ENCODE data around the gene NFIB.

Gene NFIB

DNA sequence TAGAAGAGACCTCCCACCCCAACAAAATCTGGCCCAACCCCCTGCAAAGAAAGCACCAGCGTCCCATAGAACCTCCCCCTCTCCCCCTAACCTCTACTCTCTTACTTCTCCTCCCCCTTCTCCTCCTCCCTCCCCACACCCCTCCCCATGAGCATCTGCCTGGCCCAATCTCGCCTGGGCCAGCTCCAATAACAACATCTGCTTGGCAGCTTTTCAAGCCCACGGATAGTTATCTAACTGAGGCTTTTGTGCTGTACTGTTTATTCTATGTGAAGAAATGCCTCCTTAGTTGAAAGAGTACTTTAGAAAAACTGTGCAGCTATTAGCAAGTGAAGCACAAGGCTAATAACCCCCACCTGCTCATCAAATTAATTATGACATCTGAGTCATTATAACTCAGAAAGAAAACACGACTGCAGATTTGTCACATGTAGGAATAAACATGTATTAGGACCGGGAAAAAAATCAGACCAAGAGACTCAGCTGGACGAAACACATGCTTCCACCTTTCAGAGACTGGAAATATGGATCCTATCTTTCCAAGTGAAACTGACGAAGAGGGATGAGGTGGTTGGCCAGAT is 42.8 kb downstream of the NFIB start:
- no peak for DNase-seq

DNA sequence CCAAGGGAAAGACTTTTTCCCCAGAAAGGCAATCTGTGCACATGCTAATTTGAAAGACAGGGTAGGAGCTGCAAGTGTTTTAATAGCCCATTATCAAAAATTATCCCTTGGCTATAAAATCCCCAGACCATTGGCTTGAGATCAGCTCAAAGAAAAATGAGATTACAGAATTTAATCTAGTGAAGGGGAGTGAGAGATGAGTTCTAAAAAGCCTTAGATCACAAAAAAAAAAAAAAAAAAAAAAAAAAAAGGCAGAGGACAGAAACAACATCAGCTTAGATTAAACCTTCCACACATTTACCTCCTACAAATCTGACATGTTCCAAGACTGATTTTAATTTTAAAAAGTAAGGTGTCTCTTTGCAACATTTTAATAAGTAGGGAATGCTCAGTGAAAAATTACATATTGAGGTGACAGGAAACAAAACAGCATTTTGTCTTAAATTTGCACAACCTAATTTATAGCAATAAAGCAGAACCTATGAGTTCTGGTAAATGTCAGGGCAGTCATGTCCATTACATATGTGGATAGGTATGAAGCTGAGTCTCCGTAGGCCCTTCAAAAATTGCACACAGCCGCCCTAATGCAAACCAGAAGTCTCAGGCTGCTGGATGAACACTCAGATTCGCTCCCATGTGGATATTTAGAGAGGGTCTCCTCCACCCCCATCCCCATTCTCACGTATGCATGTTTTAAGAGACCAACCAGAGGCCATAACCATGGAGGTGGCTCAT is 43.4 kb downstream of the NFIB start:
- no peak for DNase-seq

DNA sequence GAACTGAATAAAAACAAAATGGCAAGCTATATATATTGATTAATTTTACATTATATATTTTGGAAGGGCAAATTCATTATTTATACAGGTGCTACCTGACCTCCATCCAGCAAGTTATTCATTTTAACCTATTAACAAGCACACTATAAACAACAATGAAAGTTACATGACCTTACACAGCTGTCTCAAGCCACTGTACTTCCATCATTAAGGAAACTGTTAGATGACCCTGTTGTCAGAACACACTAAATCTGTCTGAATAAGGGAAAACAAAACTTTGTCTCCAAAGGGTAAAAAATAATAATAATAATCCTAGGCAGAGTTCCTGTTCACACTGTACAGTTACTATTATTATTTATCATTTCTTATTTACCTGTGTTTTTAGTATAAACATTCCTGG is 44.0 kb downstream of the NFIB start:
- no peak for DNase-seq

DNA sequence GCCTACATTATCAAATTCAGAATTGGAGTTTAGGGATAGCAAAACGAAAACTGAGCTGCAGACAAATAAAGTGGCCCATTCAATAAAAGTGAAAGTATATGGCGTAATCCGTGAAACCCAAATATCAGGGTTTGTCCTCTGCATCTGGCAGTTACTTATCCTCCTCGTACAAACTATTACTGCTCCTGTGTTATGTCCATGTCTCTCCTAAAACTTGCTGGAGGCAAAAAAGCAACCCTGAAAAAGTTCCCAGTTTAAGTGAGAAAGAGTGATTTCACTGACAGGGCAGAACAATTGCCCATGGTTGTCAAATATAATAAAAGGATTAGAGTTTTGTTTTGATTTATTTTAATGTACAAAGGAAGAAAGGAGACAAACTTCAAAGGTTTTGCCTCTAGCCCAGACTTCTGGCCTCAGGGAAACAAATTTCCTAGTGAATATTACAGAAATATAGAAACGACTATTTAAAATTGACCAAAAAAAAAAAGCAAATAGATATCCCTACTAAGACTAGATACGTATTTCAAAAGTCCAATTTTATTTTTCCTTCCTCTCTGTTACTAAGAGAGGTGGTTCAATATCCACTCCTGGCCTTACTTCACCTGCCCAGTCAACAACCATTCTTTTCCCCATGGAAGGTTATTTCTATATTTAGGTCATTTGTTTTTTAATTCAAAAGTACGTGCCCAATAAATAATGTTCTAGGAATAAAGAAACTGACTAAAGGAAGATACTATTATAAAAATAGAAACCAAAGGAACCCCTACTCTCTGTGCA is 50.0 kb downstream of the NFIB start:
- no peak for DNase-seq

DNA sequence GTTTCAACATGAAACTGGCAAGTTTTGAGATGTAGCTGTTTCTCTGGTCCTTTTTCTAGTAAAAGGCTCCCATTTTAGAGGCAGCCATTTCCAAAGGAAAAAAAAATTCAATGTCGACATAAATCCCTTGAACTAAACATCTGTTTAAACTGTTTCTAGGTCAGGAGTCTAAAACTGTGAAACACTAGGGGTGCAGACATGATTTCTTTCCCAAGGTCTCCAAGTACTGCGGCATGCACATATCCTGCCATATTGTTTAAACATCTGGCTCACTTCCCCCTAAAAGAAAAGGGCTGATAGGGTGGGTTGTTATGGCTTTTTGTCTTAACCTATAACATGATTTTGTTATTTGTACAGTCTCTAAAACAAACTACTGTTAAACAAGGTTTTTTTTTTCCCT is 51.1 kb downstream of the NFIB start:
- DNase-seq, result no peak

DNA sequence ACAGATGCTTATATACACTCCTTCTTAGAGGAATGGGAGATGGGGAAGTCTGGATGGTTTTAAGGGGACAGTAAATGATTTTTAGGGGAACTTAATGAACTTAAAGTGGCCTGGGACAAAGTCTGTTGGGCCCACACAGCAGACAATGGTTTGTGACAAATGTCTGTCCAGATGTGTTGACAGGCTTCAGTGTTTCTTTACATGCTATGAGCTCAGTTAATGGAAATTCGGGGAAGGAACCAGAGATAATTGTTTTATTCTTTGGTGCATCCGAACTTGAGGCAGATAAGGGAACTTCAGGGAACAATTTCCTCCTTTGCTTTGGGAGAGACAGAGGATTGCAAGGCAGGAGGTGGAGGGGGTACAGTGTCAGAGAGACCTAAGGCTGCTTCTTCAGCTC is 52.3 kb downstream of the NFIB start:
- no peak for DNase-seq

DNA sequence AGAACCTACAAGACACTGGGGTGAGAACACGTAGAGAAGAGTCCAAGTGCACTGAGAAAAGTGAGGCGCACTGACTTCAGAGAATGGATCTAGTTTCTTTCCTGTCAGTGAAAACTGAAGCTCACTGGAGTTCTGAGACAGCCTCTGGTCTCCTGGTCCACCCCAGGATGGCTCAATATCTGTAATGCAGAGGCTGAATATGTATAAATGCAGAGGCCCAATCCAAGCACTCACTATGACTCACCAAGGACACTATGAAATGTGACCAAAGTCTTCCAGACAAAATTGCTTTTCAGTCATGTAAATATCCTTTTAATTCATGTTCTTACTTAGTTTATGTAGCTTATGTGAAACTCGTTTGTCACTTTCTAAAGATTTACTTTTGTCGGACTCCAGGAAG is 53.8 kb downstream of the NFIB start:
- no peak for DNase-seq

DNA sequence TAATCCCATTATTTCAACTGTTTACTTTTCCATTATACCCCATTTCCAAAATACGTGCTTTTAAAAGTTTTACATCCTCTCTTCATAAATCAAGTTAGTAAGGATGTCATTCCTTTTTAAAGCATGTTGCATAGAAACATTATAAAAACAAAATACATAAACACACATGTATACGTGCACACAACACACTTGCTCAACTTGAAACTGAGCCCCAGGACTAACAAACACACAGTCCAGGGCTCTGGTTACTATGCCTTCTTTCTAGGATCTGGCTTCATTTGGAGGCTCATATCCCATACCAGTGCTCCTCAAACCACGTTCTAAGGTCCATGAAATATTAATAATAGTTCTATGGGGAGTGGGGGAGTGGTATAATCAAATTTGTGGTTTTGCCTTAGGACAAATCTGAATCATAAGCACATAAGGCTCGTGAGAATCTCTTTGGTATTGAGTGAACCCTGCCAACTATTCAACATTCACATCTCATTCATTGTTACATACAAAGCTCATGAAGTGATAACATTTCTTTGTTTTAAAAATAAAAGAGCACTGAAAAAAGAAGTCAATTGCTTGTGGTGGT is 55.2 kb downstream of the NFIB start:
- no peak for DNase-seq

DNA sequence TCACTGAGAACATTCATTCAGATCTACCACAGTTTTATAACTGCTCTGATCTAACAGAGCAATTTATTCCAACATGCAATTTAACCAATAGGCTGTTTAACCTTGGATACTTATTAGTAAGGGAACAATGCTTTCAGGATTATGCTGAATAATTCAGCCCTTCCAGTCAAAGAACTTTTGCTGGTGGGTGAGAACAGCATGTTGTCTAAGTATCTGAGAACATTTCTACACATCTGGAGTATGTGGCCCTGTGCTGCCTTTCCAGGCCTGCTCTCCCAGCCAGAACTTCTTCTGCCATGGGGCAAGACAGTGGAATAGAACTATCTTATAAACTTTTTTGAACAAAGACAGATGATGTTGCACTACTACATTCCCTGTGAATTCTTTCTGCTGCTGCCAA is 55.8 kb downstream of the NFIB start:
- no peak for DNase-seq

DNA sequence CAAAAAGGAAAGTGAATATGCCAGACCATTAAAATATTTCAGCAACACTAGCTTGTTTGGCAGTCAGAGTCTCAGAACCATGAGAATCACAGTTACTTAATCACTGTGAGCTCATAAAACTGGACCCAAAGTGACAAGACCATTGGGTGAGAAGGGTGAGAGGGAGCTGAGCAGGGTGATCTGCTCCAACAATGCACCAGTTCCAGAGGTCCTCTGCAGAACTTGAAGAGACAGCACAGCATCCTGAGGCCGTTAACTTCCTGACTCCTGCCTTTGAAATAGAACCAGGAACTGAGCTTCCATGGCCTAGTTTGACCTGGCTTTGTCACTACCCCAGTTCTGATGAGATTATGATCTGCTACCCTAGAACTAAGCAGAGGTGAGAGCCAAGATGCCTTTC is 57.4 kb downstream of the NFIB start:
- no peak for DNase-seq

DNA sequence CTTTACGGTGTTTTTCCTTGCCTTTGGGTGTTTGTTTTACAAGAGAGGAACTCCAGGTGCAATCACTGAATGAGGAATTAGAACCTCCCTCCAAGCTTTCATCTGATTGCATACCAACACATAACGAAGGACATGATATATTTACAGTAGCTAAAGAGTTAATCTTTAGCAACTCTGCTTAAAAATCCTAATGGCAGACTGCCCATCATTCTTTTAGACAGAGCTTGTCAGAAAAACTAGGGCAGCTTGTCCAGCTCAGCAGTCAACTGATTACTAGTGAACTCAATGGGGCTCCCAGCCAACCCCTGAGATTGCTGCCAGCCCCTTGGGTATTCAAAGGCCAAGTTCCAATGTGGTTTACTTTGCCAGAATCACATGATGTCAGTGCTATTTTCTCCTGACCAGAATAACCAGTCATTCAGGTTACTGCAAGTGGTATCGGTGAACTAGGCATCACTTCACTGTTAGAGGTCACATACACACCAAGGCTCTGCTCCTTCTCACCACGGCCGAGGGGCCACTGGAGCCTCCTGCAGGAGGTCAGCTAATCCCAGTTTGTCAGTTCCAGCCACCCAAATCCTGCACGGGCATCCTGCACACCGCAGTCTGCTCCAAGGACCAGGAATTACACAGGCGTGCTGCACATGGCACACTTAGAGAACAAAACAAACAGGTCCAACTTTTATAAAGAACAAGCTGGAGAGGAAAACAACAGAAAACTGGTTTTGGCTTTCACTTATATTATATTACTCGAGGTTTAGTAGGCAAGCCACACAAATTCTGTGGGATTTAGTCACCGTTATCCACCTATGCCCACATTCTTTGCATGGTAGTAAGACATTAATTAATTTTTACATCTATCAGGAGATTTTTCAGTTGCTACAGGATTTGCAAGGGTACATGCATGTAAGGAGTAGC is 62.5 kb downstream of the NFIB start:
- DNase-seq, result no peak

DNA sequence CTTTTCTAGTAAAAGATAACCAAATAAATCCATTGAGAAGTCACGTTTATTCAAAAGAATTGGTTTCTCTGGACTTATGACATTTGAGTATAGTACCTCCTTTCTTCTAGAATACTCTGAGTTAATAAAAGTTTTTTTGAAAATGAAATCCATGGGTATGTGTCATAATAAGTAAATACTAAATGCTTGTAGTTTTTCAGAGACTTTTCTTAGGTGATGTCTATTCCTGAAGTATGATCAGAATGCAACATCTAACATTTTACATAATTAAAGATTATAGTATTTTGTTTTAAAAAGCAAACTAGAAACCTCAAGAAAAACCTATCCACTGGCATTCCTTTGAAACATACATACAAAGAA is 63.2 kb downstream of the NFIB start:
- no peak for DNase-seq

DNA sequence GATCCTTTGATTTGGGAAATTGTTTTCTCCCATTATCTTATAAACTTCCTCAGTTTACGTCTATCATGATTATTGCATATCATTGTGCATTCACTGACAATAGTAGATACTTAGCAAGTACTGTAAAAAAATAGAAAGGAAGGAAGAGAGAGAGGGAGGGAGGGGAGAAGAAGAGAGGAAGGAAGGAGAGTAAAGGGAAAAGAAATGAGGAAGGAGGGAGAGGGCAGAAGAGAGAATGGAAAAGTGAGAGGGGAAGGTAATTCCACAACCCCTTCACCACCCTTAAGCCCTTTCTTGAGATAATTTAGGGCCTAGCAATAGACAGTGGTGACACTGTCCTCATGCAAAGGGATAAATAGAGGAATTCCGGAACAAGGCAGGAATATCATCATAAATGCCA is 64.4 kb downstream of the NFIB start:
- no peak for DNase-seq

DNA sequence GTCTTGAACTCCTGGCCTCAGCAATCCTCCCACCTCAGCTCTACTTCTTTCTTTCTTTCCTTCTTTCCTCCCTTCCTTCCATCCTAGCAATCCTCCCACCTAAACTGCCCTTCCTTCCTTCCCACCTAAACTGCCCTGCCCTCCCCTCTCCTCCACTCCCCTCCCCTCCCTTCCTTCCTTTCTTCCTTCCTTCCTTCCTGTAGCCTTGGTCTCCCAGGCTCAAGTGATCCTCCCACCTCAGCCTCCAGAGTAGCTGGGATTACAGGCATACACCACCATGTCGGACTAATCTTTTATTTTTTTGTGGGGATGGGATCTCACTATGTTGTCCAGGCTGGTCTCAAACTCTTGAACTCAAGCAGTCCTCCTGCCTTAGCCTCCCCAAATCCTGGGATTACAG is 65.8 kb downstream of the NFIB start:
- no peak for DNase-seq

DNA sequence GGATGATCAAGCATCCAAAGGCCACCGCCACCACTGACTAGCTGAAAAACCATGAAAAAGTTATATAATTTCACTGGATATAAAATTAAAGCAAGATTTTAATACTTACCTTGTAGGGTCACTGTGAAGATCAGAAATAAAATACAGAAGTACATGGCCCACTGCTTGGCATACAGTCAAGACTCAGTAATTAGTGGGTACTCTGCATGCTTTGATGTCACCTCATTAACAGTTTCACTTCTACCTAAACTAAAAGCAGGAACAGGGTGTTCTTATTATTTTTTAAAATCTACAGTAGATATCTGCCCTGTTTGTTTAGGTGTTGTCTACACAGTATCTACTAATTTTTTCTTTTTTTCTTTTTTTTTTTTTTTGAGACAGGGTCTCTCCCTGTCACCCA is 66.4 kb downstream of the NFIB start:
- DNase-seq, result no peak

DNA sequence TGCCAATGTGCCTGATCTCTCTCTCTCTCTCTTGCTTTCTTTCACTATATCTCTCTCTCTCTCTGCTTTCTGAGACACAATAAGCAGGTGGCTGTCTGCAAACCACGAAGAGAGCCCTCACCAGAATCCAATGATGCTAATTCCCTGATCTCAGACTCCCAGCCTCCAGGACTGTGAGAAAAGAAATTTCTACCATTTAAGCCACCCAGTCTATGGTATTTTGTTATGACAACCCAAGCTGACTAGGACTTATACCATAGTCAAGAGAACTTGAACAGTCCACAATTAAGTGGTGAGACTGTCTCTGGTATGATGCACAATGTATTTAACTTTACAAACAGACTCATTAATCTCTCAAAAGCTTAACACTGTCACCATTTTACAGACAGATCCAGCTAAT is 67.0 kb downstream of the NFIB start:
- no peak for DNase-seq

DNA sequence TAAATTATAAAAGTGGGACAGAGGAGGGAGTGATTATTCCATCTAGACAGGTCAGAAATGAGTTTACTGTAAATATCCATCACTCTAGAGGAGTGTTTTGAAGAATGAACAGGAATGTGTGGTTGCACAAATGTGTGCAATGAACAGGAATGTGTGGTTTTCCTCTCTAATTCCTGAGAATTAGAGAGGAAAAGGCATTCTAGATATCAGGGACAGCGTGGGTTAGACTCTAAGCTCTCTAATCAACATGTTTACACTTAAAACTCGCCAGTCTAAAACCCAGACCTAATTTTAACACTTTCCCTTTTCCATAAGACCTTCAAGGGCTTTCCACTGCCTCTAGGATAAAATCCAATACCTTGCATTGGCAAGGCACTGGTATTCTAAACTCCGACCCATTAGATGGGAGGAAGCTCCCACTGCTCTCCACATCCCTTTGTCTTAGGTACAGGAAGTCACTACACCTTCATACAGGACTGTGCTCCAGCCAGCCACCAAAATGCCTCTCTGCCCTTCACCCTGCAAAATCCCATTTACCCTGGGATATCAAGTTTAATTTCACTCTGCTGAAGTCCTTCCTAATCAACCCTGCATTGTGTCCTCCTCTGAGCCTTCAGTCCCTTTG is 67.9 kb downstream of the NFIB start:
- DNase-seq, result no peak

DNA sequence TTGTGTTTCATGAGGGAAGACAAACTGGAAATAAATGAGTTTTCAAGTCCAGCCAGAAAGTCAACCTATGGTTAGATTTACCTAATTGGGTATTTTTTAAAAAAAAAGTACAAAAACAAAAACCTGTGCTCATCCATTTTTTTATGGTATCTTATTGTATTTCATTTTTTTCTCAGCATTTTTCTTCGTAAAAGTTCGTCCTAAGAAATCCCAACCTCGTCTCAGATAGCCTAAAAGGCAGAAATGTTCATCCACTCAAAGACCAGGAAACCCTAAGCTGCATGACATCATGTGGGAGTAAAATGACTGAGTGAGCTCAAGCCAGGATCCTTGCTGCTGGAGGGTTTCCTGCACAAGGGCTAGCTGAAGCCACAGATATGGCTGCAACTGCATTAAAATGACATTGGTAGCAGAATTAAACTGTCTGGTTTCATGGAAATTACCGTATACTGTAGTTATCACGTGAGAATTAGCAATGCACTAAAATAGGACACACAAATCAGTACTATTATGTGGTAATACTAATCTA is 70.4 kb downstream of the NFIB start:
- no peak for DNase-seq

DNA sequence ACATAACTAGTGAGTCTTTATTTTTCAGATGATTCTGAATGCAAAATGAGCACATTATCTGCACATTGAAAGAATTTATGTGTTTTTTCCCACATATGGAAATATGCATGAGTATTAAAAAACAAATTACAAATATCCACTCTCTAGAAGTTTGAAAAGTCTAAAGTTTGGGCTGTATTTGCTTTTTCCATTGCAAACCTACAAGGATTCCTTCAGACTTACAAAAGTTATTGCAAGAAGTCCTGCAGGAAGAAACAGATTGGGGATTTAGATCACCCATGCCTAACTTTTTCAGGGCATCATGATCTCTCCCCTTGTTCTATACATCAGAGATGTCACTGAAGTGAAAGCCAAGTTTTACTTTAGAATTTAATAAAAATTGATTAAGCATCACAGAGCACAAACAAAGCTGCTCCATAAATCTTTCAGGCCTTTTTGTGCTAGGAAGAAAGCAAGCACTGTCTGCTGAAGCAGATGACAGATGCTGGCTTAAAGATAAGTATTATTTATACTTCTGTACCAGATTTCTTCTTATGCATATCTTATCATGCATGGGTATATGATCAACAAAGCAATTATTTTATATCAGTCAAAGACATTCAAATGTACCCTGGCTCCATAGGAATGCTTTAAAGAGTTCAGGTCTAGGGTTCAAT is 71.7 kb downstream of the NFIB start:
- DNase-seq, result no peak

DNA sequence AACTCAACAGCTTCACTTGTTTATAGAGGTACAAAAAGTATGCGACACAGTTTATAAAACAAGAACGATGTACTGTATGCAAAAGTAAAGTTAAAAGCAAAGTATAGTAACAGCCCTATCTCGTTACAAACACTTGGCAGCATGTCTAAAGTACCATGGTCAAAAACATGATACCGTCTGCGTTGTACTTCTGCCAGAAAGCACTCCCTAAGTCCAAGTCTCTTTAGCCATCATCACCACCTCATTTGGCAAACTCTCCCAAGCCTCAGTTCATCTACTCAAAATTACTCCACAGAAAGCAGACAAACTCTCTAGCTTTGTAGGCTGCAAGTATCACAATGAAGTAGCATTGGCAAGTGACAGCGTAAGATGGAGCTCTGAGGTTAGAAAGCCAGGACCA is 73.4 kb downstream of the NFIB start:
- no peak for DNase-seq

DNA sequence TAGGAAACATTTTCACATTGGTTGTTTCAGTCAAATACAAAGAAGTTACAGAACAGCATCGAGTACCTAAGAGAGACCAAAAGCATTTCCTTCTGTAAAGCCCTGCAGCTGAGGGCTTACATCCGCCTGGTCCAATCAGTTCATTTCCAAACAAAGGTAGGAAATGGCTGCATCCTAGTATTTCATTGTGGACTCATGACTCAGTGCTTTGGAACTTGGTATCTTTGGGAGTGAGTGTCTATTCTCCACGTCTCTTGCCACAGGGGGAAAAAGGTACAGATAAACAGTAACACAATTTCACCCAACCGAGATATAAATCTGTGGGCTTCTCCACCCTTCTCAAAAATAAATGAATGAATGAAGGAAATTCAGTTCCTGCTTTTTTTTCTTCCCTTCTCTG is 75.4 kb downstream of the NFIB start:
- no peak for DNase-seq

DNA sequence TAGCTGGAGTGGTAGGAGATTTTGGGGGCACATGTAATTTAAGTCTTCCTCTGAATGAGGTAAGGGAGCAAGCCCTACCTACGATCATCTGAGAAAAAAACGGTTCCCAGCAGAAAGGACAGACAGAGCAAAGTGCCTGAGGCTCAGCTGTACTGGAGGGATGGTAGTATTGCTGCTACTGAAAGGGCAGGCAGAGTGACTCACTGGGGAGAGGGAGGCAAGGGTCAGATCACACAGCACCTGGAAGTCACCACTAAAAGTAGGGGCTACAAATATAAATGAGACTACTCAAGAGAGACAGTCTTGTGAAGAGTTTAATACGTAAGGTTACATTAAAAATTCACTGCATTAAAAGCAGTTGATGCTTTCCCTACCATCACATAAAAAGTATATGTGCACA is 75.9 kb downstream of the NFIB start:
- no peak for DNase-seq
